Right renal cortex interstitium (tissue), 3 donors: ENCODE data around the gene PRR14. TPM values are rescaled to one million over a fixed set of nuclear protein-coding genes. Genes with fewer than 3 reads are reported as not detected.

Experiments used
- DNase-seq, 3 donors: peaks; one replicate each; pipeline ENCODE4 v3.0.0-alpha.2; 2013; ENCODE audit warnings: low read depth in 3 of 3, low spot score in 2 of 3
- polyA plus RNA-seq, 3 donors: library from polyadenylated mRNA; unstranded; fragments of 120-200 nt; gene quantifications; one replicate each; pipeline ENCODE4 v1.2.1, GENCODE V29; 2013; ENCODE audit not compliant: insufficient read length in 3 of 3

Gene PRR14
- polyA plus RNA-seq: 10 to 100 TPM; 36.9 to 44.5 (median 42.4) TPM

DNA sequence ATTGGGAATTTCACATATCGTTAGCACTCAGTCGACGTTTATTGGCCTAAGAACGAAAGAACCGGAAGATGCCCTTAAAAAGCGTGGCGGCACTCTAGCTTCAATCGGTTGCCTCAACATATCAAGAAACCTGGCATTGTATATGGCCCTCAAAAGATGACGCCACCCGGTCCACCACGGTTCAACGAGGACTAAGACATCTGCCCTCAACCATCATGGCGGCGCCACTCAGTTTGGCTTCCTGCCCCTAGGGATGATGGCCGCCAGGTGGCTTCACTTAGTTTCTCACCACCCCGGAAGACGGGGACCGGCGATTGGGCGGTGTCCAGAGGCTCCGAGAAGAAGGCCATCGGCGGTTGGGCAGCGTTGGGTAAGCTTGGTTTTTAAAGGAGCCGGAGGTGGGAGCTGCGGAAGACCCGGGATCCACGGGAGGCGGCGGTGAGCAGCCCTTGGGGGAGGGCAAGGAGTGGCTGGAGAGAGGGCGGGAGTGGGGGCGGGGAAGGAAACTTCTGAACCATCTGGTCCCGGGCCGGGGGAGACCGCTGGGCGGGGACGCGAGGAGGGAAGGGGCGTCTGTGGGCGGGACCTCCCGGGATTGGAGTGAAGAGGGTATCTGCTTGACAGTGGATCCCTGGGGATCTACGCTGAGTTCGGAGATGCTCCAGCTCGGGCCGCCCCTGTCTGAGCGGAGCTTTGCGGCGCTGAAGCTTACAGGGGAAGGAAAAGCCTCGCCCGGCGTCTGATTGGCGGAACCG is at the start of gene PRR14:
Gene PRR14, plus strand, starts transcription at position 592 of the 755 bp plus-strand sequence. CDS start 686 bp downstream, outside the sequence.
- peak; percentile 99 for DNase-seq

DNA sequence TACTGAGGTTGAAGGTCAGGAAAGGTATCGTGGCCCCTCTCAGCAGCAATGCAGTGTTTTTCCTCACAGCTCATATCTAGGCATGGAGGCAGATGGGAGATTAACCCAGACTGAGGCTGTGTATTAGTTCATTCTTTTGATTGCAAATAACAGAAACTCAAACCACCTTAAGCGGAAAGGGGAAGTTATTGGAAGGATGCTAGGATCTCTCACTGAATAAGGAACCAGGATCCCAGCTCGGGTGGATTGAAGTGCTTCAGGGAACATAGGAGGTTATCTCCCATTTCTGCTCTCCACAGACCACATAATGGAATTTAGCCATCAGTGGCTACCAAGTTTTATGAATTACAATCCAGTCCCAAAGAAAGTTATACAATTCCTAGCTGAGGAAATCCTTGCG is 48.8 kb upstream of the PRR14 start:
- DNase-seq: no peak

DNA sequence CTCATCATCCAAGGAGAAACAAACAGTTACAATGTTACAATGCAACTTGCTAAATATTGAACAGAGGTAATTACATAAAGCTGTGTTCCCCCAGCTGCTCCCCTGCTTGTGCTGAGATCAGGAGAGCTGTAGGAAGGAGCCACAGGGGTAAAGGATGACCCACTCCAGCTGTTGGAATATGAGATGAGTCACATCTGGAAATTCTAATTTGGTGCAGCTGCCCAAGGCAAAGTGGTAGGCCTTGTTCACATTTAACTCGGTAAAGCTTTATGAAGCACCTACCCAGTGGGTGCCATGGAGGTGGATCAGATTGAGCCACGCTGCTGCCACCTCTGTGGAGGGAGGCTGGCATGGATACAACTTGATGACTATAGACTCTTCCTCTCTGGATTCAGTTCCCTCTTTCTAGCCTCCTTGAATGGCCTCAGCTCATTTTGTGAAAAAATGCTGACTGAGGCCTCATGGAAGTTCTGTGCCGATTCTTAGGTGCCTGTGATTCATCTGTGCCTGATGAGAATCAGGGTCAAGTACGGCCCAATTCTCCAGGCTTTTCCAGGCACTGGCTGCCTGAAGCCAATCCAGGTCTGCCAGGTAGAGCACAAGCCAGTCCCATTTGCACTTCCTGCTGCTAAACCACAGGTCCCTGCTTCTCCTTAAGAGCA is 48.0 kb upstream of the PRR14 start:
- DNase-seq: no peak

DNA sequence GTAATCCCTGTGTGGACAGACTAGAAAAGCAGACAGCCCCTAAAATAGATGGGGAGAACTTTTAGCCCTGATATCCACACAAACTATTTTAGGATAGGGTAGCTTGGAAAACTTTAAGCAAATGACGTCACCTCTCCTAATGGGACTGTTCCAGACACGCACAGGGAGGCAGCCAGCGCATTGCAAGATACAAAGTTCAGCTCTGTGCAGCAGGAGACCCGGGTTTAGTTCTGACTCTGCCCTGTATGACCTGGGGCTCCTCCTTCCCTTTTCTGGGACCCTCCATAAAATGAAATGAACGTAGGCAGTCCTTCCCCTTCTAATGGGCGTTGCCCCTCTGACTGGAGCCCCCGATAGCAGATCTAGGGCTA is 46.8 kb upstream of the PRR14 start:
- no peak for DNase-seq

DNA sequence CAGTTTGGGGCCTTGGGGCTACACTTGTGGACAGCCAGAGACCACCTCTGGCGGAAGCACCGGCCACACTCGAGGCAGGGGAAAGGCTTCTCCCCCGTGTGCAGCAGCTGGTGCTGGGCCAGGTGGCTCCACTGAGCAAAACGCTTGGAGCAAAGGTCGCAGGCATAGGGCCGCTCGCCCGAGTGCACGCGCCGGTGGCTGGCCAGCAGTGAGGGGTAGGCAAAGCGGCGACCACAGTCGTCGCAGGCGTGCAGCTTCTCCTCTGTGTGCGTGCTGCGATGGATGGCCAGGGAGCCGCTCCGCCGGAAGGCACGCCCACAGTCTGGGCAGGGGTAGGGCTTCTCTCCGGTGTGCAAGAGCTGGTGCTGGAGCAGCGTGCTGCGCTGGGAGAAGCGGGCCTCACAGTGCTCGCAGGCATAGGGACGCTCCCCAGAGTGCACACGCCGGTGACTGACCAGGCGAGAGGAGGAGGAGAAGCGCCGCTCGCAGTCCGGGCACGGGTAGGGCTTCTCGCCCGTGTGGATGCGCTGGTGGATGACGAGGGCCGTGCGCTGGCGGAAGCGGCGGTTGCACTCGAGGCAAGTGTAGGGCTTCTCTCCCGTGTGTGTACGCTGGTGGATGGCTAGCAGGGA is 46.3 kb upstream of the PRR14 start:
- DNase-seq: no peak

DNA sequence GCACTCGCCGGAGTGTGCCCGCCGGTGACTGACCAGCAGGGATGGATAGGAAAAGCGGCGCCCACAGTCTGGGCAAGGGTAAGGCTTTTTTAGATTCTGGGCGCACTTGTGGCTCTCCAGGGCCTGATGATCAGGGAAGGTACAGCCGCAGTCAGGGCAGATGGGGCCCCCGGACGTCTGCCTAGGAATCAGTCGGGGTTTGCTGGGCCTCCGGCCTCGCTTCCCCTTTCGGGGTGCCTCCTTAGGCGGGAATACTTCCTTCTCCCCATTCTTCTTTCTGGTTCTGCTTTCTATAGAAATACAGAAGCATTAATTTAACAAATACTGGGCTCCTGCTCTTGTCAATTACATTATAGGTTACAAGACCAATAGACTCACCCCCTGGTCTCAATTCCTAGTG is 45.6 kb upstream of the PRR14 start:
- no peak for DNase-seq

DNA sequence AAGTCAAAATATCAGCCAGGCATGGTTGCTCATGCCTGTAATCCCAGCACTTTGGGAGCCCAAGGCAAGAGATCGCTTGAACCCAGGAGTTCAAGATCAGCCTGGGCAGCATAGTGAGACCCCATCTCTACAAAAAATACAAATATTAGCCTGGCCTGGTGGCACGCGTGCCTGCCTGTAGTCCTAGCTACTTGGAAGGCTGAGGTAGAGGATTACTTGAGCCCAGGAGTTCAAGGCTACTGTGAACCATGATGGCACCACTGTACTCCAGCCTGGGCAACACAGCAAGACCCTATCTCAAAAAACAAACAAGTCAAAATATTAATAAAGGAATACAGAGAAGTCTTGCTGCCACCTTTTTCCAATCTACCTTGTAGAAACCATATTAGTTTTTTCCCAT is 44.8 kb upstream of the PRR14 start:
- no peak for DNase-seq

DNA sequence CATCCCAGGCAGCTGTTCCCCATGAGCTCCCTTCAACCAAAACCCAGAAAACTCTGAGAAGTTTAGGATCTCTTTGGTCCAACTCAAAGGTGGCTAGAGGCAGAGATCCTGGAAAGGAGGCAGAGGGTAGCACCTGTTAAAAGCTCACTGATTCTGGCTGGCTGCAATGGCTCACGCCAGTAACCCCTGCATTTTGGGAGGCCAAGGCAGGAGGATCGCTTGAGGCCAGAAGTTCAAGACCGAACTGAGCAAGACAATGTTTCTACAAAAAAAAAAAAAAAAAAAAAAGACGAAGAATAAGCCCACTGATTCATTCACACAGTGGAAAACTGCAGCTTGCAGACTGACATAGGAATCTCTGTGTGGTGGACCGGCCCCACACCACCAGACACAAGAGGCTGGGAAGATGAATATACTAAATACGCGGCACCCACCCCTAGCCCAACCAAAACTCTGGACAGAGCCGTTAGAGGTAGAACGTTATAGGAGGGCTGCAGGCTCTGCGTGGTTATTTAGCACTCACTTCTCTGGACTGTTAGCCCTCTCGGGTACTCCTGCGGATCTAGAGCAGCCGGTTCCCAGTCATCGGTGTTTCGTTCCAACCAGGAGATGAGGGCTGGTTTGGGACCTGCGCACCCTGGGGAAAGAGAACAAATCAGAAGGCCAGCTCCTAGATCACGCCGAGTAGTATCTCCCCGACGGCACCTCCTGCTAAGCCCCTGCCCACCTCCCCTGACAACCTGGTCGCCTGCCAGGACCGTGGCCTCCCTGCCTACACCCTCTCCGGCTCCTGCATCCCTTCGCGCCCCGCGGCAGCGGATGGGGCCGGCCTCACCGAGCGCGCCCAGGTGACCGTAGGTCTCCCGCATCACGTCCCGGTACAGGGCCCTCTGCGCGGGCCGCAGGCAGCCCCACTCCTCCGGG is 41.5 kb upstream of the PRR14 start:
- no peak for DNase-seq

DNA sequence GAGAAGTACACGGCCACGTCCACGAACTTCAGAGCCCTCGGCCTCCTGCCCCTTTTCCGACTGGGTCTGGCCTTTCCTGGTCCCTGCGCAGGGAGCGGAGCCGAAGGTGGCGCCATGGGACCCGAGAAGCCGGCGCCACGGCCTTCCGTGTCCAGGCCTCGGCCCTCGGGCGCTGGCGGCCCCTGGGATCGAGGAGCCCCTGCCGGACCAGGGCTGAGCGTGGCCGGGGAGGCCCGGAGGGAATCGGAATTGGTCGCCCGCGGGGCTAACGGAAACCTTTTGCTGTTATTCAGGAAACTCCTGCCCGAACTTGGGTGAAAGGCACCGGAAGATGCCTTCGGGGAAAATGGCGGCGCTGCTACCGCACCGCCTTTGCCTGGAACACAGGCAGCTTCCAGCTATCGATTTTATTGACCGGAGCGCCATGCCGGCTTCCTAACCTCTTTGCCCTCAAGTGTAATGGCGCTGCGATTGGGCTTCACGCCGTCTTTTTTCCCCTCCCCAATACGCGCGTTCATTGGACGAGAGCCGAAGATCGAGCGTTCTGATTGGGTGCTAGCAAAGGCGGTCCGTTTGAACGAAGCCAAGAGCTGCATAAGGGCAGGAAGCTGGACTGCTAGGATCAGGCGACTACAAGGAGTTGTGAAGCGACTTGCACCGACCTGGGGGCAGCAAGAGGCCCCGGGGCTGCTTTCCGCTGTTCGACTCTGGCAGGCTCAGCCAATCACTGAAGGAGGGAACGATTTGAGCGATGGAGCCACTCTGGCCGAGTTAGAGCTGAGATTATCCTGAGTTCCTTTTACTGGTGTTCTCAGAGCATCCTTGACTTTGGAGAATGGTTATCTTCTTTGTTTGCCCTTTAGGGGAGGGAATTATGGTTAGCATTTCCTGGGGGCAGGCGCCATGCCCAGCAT is 40.6 kb upstream of the PRR14 start, which contains the start of gene ZNF689:
Gene ZNF689, minus strand, starts transcription at position 464 of the 914 bp plus-strand sequence. Its CDS starts 348 bp downstream, at position 116.
- peak; percentile 98 to 99 (median 99) for DNase-seq

DNA sequence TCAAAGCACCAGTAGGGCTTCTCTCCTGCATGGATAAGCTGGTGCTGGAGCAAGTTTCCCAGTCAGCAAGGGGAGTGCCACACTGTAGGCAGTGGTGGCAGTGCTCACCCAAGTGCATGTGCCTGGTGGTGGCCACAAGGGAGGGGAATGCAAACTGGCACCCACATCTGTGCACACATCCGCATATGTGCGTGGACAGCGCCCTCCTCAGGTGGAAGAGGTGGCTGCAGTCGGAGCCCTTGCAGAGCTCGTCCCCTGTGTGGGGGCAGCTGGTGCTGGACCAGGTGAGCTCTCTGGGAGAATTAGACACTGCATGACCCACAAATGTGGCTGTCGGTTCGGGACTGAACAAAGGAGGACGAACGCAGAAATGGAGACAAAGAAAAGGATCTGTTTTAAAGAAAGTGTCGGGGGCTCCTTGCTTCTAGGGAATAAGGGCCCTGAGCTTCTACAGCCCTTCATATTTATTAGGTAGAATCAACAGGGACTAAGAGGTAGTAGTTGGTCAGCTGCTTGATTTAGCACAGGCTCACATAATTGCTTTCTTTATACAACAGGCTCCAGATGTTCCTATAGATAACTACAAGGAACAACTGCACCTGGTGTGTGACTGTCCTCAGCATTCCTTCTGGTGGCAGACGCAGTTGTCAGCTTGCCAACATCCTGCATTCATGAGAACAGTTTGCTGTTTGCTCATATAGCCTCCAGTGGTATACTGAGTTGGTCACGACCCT is 35.2 kb upstream of the PRR14 start:
- DNase-seq: no peak

DNA sequence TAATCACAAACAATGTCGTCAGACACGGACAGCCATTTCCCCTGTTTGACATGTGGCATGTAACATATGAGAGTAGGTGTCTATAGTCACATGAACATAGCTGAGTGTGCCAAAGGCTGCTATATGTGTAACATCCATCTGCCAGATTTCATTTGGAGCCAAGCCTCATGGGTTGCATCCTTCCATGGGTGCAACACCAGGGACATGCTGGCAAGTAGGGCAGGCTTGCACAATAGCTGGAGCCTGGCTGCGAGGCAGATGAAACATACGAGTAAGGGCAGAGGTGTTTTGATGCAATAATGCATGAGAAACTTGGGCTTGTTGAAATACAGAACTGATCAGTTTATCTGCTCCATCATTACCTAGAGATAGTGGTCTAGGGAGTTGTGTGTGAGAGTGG is 31.6 kb upstream of the PRR14 start:
- DNase-seq: no peak

DNA sequence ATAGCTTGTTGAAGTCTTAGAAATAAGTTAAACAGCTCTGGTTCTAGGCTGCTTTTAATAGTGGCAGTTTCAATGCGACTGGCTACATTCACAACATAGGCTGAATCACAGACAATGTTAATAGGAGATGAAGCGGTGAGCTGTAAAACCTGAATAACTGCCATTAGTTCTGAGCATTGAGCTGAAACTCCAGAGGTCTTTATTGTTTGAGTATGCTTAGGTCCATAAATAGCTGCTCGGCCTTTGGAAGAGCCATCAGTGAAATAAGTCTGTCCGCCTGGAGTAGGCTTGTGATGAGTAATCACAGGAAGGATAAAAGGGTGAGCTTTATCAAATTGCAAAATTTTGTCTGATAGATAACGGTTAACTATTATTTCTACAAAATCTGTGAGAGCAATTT is 31.1 kb upstream of the PRR14 start:
- DNase-seq: no peak

DNA sequence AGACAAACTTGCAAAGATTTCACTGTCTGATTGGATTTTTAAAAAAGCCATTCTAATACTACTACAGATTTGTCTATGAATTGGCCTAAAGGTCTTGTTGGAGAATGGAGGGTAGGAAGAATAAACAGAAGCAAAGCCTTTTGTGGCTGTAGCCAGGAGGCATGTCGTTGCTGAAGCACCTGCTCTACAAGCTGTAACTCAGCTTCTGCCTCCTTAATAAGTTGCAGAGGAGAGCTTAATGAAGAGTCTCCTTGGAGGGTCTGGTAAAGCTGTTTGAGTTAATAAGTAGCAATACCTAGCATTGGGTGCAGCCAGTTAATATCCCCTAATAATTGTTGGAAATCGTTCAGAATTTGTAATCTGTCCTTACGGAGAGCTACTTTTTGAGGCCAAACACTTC is 30.6 kb upstream of the PRR14 start:
- no peak for DNase-seq

DNA sequence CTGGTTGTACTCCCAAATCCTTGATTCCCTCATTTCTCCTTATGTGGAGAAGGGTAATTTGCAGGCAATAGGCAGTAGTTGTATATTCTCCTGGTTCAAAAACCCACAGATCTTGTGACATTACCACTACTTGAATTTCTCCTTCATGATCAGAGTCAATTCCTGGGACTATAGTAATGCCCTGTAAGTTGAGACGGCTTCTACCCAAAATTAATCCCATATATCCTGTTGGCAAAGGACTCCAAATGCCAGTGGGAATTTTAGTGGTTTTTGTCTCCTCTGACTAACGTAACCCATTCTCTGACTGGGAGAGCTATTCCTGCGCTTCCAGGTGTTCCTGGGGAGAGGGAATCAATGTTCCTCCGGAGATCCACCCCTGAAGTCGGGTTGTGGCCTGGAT is 29.0 kb upstream of the PRR14 start:
- no peak for DNase-seq

DNA sequence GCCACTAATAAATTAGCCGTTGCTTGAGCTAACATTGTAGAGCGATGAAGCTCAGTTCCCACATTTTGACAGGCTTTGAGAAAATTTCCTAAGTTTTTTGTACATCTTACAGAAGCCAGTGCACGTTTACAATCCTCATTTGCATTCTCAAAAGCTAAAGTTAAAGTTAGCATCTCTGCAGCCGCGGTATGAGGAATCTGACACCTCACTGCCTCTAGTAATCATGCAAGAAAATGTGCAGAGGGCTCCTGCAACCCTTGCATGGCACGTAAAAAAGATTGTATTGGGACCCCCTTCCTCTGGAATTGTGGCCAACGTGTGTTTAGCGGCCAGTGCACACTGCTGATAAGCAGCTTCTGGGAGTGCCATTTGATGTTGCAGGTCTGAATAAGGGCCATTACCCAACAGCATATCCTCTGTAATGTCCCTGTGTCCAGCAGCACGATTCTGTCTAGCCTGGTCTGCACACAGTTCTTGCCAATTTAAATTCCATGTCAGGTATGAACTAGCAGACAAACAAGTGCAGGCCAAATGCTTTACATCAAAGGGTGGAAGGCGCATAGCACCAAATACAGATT is 28.2 kb upstream of the PRR14 start:
- no peak for DNase-seq

DNA sequence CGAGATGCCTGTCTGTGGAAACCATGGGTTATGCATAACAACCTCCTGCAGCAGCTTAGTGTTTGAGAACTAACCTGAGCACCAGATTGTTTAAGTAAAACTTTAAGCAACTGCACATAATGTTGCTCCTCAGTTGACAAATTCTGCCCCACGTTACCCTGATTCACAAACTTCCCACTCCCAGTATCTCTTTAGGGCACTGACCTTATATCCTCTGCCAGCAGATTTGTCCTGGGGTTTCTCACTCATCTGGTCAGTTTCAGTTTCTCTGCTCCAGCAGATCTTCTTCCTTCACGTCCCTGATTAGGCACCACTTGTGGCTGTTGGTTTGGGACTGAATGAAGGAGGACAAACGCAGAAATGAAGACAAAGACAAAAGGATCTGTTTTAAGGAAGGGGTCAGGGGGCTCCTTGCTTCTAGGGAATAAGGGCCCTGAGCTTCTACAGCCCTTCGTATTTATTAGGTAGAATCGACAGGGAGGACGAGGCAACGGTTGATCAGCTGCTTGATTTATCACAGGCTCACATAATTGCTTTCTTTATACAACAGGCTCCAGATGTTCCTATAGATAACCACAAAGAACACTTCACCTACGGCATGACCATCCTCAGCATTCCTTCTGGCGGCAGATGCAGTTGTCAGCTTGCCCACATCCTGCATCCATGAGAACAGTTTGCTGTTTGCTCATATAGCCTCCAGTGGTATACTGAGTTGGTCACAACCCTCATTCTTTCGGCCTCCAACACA is 27.1 kb upstream of the PRR14 start:
- no peak for DNase-seq

DNA sequence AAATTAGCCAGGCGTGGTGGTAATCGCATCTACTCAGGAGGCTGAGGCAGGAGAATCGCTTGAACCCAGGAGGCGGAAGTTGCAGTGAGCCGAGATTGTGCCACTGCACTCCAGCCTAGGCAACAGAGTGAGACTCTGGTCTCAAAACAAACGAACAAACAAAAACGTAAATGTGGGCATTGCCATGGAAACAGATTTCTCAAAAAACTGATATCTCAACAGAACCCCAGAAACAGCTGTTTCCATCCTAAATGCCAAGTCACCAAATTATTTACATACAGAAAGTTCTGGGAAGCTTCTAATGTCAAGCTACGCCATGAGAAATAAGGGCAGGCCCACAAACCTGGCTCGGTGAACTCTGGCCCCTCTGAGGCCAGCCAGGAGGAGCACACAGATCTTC is 24.5 kb upstream of the PRR14 start:
- DNase-seq: no peak
